PC-3 (cell line): ENCODE measurements around the gene LRRC40. TPM values are rescaled to one million over a fixed set of nuclear protein-coding genes. Genes with fewer than 3 reads are reported as not detected.
A peak's percentile ranks its signal among the peaks of the same experiment; 100 is the strongest.

Experiments used
- ATAC-seq: fragments of 200-7000 bp; cut with Tn5 transposase; 2 replicates; pipeline ENCODE4 v1.9.1; 2020; ENCODE audit warnings: mild to moderate bottlenecking, moderate library complexity
- BruUV-seq: library from RNA; stranded (reverse); fragments of 400-500 nt; replicated peaks from 2 replicates; lab custom pipeline; 2021; lab: Mats Ljungman, UMichigan
- CTCF ChIA-PET: fragments of 300-600 bp; sonication (Branson Sonifier 250); formaldehyde crosslinking; loops from one replicate; lab custom pipeline; 2022; ENCODE audit warnings: antibody characterized with exemption; lab: Charles Lee
- POLR2A ChIA-PET: fragments of 300-600 bp; sonication (Branson Sonifier 250); formaldehyde crosslinking; loops from one replicate; lab custom pipeline; 2022; ENCODE audit warnings: antibody characterized with exemption; ENCODE audit not compliant: unreplicated experiment; lab: Charles Lee
- DNase-seq: peaks from one replicate; pipeline ENCODE4 v3.0.0-alpha.2; 2015
- H2AFZ ChIP-seq: fragments of 300-600 bp; sonication (generic); 2 replicates; pipeline ENCODE4 v1.6.0; 2016; ENCODE audit warnings: antibody characterized with exemption, low read length
- H3F3A ChIP-seq: fragments of 300-600 bp; sonication (generic); one replicate; pipeline ENCODE4 v1.6.0; 2017; ENCODE audit warnings: antibody characterized with exemption, low read length, control low read depth, mild to moderate bottlenecking; ENCODE audit not compliant: unreplicated experiment
- H3K27ac ChIP-seq: fragments of 300-600 bp; sonication (generic); 2 replicates; pipeline ENCODE4 v1.5.1; 2016; ENCODE audit warnings: mild to moderate bottlenecking, low read length
- H3K27me3 ChIP-seq: fragments of 300-600 bp; sonication (generic); 2 replicates; pipeline ENCODE4 v1.6.1; 2016; ENCODE audit warnings: low read length, mixed read lengths
- H3K36me3 ChIP-seq: fragments of 300-600 bp; sonication (generic); 2 replicates; pipeline ENCODE4 v1.6.1; 2016; ENCODE audit warnings: low read depth, mixed run types, low read length, mixed read lengths
- H3K4me1 ChIP-seq: fragments of 300-600 bp; sonication (generic); 2 replicates; pipeline ENCODE4 v1.5.1; 2016; ENCODE audit warnings: low read length; ENCODE audit not compliant: insufficient read depth
- H3K4me2 ChIP-seq: fragments of 300-600 bp; sonication (generic); 2 replicates; pipeline ENCODE4 v1.6.0; 2016; ENCODE audit warnings: low read length
- H3K4me3 ChIP-seq: fragments of 300-600 bp; sonication (generic); 2 replicates; pipeline ENCODE4 v1.5.1; 2016; ENCODE audit warnings: mild to moderate bottlenecking, low read length, mixed read lengths
- H3K79me2 ChIP-seq: fragments of 300-600 bp; sonication (generic); 2 replicates; pipeline ENCODE4 v1.6.1; 2017; ENCODE audit warnings: low read length, mixed read lengths
- H3K9ac ChIP-seq: fragments of 300-600 bp; sonication (generic); 2 replicates; pipeline ENCODE4 v1.6.0; 2016; ENCODE audit warnings: mild to moderate bottlenecking, low read length
- H3K9me2 ChIP-seq: fragments of 300-600 bp; sonication (generic); replicated peaks from 2 replicates; pipeline ENCODE4 v1.6.1; 2016; ENCODE audit warnings: mixed run types, low read length, mixed read lengths
- H3K9me3 ChIP-seq: fragments of 300-600 bp; sonication (generic); 2 replicates; pipeline ENCODE4 v1.6.1; 2016; ENCODE audit warnings: low read length, mixed read lengths
- H4K20me1 ChIP-seq: fragments of 300-600 bp; sonication (generic); 2 replicates; pipeline ENCODE4 v1.6.1; 2016; ENCODE audit warnings: low read length, mixed read lengths
- EZH2 ChIP-seq: fragments of 300-600 bp; sonication (generic); IDR thresholded peaks from one replicate; pipeline ENCODE4 v1.6.1; 2017; ENCODE audit warnings: antibody characterized with exemption, mild to moderate bottlenecking, low read length; ENCODE audit not compliant: unreplicated experiment
- EZH2phosphoT487 ChIP-seq: fragments of 300-600 bp; sonication (generic); IDR thresholded peaks from 2 replicates; pipeline ENCODE4 v1.6.1; 2018; ENCODE audit warnings: mild to moderate bottlenecking, antibody characterized with exemption, low read length, borderline replicate concordance
- intact Hi-C: fragments of 100-400 bp; cut with micrococcal nuclease; formaldehyde crosslinking; loops from 2 replicates; pipeline ENCODE4 v1.9.0; 2023
- total RNA-seq: library from RNA; depleted of rRNA; stranded (reverse); fragments of >200 nt; gene quantifications from 2 replicates; pipeline ENCODE4 v1.2.3, GENCODE V29; 2014
- TF ChIP-seq, protein P1 (sequence below): fragments of 300-600 bp; sonication (generic); conservative IDR thresholded peaks from 2 replicates; pipeline ENCODE4 v1.5.1; 2017; ENCODE audit warnings: antibody characterized with exemption, low read depth, mild to moderate bottlenecking, low read length

LRRC40 gene
- total RNA-seq, 1 experiment from 2014 or later = 18.4 TPM

DNA sequence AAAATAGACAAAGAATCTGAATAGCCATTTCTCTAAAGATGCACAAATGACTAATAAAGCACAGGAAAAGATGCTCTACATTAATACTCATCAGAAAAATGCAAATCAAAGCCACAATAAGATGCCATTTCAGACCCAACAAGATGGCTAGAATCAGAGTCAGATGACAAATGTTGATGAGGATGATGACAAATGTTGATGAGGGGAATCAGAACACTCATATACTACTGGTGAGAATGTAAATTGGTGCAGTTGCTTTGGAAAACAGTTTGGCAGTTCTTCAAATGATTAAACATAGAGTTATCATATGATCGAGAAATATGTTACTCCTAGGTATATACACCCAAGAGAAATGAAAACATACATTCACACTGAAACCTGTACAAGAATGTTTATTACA lies 33.9 kb downstream of the LRRC40 start:
- Histone ChIP-seq H2AFZ (no peak overlapping the region), H3K9me3 (no peaks in the 10 kb centered on the region), H3K36me3 (no peaks in the 10 kb centered on the region), H4K20me1 (no peaks in the 10 kb centered on the region), H3K9me2 (no peaks in the 10 kb centered on the region), H3K27me3 (no peaks in the 10 kb centered on the region), H3K4me3 (no peak overlapping the region), H3F3A (no peaks in the 10 kb centered on the region), H3K4me1 (no peaks in the 10 kb centered on the region), H3K27ac (no peak overlapping the region), H3K9ac (no peak overlapping the region), H3K79me2 (no peaks in the 10 kb centered on the region), H3K4me2 (no peak overlapping the region)
- no peak for ATAC-seq
- DNase-seq = no peak
- intact Hi-C loops = no loop called here
- CTCF ChIA-PET = no interaction called here
- POLR2A ChIA-PET = no interaction called here
- TF ChIP-seq EZH2phosphoT487 = no peak
- TF ChIP-seq EZH2 = no peak
- no TSS peak for BruUV-seq

DNA sequence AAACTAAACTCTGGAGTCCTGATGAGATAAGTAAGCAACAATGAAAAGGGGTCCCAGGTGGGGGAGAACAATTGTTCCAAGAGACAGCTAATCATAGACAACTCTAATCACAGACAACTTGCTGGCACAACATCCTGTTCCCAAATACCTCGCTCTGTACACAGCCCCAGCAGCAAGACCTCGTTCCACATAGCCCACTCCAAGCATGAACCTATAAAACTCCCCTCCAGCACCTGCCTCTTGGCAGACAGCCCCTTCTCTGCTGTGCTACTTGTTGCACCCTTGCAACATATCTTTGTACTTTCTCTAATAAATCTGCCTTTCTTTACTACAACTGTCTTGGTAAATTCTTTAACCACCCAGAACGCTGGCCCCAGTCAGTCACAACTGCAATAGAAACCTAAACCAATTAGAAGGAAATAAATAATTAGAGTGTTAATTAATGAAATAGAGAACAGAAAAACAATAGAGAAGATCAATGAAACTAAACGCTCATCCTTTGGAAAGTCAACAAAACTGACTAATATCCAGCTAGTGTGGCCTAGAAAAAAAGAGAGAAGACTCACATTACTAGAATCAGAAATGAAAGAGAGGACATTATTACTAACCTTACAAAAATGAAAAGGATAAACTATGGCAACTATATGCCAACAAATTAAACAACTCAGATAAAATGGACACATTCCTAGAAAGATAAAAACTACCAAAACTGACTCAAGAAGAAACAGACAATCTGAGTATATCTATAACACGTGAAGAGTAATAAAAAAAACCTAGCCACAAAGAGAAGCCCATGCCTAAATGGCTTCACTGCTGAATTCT lies 36.1 kb downstream of the LRRC40 start:
- ATAC-seq = peak; percentile 24; the same call in 1 of the 2 replicates
- Histone ChIP-seq H3K9me3 (no peaks in the 10 kb centered on the region), H3K4me2 (no peak overlapping the region), H2AFZ (no peak overlapping the region), H3K27me3 (no peaks in the 10 kb centered on the region), H3K36me3 (no peaks in the 10 kb centered on the region), H3K4me1 (no peaks in the 10 kb centered on the region), H3K79me2 (no peaks in the 10 kb centered on the region), H3K27ac (no peak overlapping the region), H3F3A (no peaks in the 10 kb centered on the region), H3K9ac (no peak overlapping the region), H3K4me3 (no peak overlapping the region), H3K9me2 (no peaks in the 10 kb centered on the region), H4K20me1 (no peaks in the 10 kb centered on the region)
- DNase-seq = no peak
- ChIA-PET CTCF (no interaction called here), POLR2A (no interaction called here)
- no TSS peak for BruUV-seq
- no peak for TF ChIP-seq EZH2phosphoT487
- TF ChIP-seq, protein P1, sequence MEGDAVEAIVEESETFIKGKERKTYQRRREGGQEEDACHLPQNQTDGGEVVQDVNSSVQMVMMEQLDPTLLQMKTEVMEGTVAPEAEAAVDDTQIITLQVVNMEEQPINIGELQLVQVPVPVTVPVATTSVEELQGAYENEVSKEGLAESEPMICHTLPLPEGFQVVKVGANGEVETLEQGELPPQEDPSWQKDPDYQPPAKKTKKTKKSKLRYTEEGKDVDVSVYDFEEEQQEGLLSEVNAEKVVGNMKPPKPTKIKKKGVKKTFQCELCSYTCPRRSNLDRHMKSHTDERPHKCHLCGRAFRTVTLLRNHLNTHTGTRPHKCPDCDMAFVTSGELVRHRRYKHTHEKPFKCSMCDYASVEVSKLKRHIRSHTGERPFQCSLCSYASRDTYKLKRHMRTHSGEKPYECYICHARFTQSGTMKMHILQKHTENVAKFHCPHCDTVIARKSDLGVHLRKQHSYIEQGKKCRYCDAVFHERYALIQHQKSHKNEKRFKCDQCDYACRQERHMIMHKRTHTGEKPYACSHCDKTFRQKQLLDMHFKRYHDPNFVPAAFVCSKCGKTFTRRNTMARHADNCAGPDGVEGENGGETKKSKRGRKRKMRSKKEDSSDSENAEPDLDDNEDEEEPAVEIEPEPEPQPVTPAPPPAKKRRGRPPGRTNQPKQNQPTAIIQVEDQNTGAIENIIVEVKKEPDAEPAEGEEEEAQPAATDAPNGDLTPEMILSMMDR = no peak
- TF ChIP-seq EZH2 = no peak
- intact Hi-C loops = no loop called here

- Histone ChIP-seq H3K9ac (no peak overlapping the region), H3K79me2 (no peaks in the 10 kb centered on the region), H3K27ac (no peak overlapping the region), H3K4me3 (no peak overlapping the region), H3K36me3 (no peaks in the 10 kb centered on the region), H3K4me1 (no peaks in the 10 kb centered on the region), H3K27me3 (no peaks in the 10 kb centered on the region), H2AFZ (no peak overlapping the region), H3K9me2 (no peaks in the 10 kb centered on the region), H4K20me1 (no peaks in the 10 kb centered on the region), H3K4me2 (no peak overlapping the region), H3K9me3 (no peaks in the 10 kb centered on the region), H3F3A (no peaks in the 10 kb centered on the region)
- no TSS peak for BruUV-seq
- no peak for DNase-seq
- intact Hi-C loops = no loop called here
- ChIA-PET CTCF (no interaction called here), POLR2A (no interaction called here)
- ATAC-seq = no peak
- TF ChIP-seq EZH2phosphoT487 = no peak
- no peak for TF ChIP-seq EZH2
- TF ChIP-seq, protein P1 = no peak
Measured at GRCh38 chr1:70168283-70168682, 37.1 kb downstream of the LRRC40 start.
